SK-N-SH (cell line): Measurements from ENCODE around the gene MRPL24. TPM values are rescaled to one million over a fixed set of nuclear protein-coding genes. Genes with fewer than 3 reads are reported as not detected.

Experiments
- CTCF ChIA-PET: fragments of 300-600, 350-600 bp; formaldehyde crosslinking; extraction: SDS; loops from one replicate; lab custom pipeline; 2021; lab: Yijun Ruan, JAX
- POLR2A ChIA-PET: fragments of 350-600 bp; sonication (Branson Sonifier 250); formaldehyde crosslinking; extraction: SDS; loops from one replicate; lab custom pipeline; 2020; ENCODE audit warnings: antibody characterized with exemption, inconsistent platforms; lab: Yijun Ruan, JAX
- DNase-seq: peaks from one replicate; pipeline ENCODE4 v3.0.0; 2012
- H2AFZ ChIP-seq: fragments of 200-600 bp; sonication (generic); 2 replicates; pipeline ENCODE4 v1.8.1; 2016; ENCODE audit warnings: antibody characterized with exemption, mild to moderate bottlenecking, low read depth
- H3F3A ChIP-seq: fragments of 200-600 bp; sonication (generic); replicated peaks from 2 replicates; pipeline ENCODE3; 2016; ENCODE audit warnings: antibody characterized with exemption, mild to moderate bottlenecking; ENCODE audit not compliant: insufficient read depth
- H3K27ac ChIP-seq, 2 experiments: fragments of 200-500 bp in 1 of 2; fragments of 200-600 bp in 1 of 2; sonication (Bioruptor generic) in 1 of 2; sonication (generic), shearing (Covaris generic) in 1 of 2; 2 replicates each; pipeline versions ENCODE4 v1.5.1 to v1.6.1; 2014 to 2016; ENCODE audit warnings: low read depth in 2 of 2, inconsistent platforms in 1 of 2, low read length in 1 of 2, mild to moderate bottlenecking in 1 of 2, mixed read lengths in 1 of 2
- H3K27me3 ChIP-seq: fragments of 200-600 bp; sonication (generic), shearing (Covaris generic); 2 replicates; pipeline ENCODE4 v1.6.1; 2016; ENCODE audit warnings: mixed run types; ENCODE audit not compliant: insufficient read depth
- H3K36me3 ChIP-seq, 2 experiments: fragments of 200-500 bp in 1 of 2; fragments of 200-600 bp in 1 of 2; sonication (Bioruptor generic) in 1 of 2; sonication (generic) in 1 of 2; replicated peaks in 1 of 2; 2 replicates each; pipeline versions ENCODE3 to v1.5.1; 2014 to 2016; ENCODE audit warnings: low read length in 1 of 2, mild to moderate bottlenecking in 1 of 2; ENCODE audit not compliant: insufficient read depth in 2 of 2, control insufficient read depth in 1 of 2
- H3K4me1 ChIP-seq, 2 experiments: fragments of 200-500 bp in 1 of 2; fragments of 200-600 bp in 1 of 2; sonication (Bioruptor generic) in 1 of 2; sonication (generic), shearing (Covaris generic) in 1 of 2; 2 replicates each; pipeline versions ENCODE4 v1.5.1 to v1.6.1; 2014 to 2016; ENCODE audit warnings: low read depth in 1 of 2, low read length in 1 of 2, mixed run types in 1 of 2; ENCODE audit not compliant: insufficient read depth in 2 of 2, control insufficient read depth in 1 of 2
- H3K4me2 ChIP-seq: fragments of 200-600 bp; sonication (generic), shearing (Covaris generic); 2 replicates; pipeline ENCODE4 v1.6.1; 2017; ENCODE audit warnings: mixed run types
- H3K4me3 ChIP-seq, 2 experiments: fragments of 200-500 bp in 1 of 2; fragments of 200-600 bp in 1 of 2; sonication (Bioruptor generic) in 1 of 2; sonication (generic), shearing (Covaris generic) in 1 of 2; 2 replicates each; pipeline versions ENCODE4 v1.5.1 to v1.8.1; 2014 to 2016; ENCODE audit warnings: low read depth in 2 of 2, inconsistent platforms in 1 of 2, low read length in 1 of 2, mild to moderate bottlenecking in 1 of 2, mixed read lengths in 1 of 2, moderate library complexity in 1 of 2
- H3K79me2 ChIP-seq: fragments of 200-600 bp; sonication (generic); 2 replicates; pipeline ENCODE4 v1.8.1; 2017; ENCODE audit warnings: mild to moderate bottlenecking; ENCODE audit not compliant: insufficient read depth
- H3K9ac ChIP-seq: fragments of 200-600 bp; sonication (generic); 2 replicates; pipeline ENCODE4 v1.6.1; 2017; ENCODE audit warnings: mixed run types
- H3K9me2 ChIP-seq: fragments of 200-600 bp; sonication (generic); 2 replicates; pipeline ENCODE4 v1.6.1; 2017; ENCODE audit warnings: mixed run types
- H3K9me3 ChIP-seq: fragments of 200-600 bp; sonication (generic); 2 replicates; pipeline ENCODE4 v1.6.1; 2017; ENCODE audit warnings: mixed run types, mild to moderate bottlenecking, moderate library complexity
- H4K20me1 ChIP-seq: fragments of 200-600 bp; sonication (generic); 2 replicates; pipeline ENCODE4 v1.6.1; 2017; ENCODE audit warnings: mild to moderate bottlenecking, mixed run types; ENCODE audit not compliant: insufficient read depth
- CHD2 ChIP-seq: fragments of 150-350 bp; IDR thresholded peaks from 2 replicates; pipeline ENCODE4 v1.6.1; 2018; ENCODE audit warnings: low read length; ENCODE audit not compliant: partially characterized antibody
- EP300 ChIP-seq, 2 experiments: IDR thresholded peaks; 2 replicates each; pipeline versions ENCODE4 v1.4.0 to v1.6.1; 2012; ENCODE audit warnings: borderline replicate concordance in 1 of 2, low read depth in 1 of 2, low read length in 1 of 2
- FOXJ3 ChIP-seq: sonication (generic); formaldehyde crosslinking; IDR thresholded peaks from 2 replicates; pipeline ENCODE4 v1.5.1; 2020; ENCODE audit warnings: mild to moderate bottlenecking, missing genetic modification reagents
- GABPA ChIP-seq: IDR thresholded peaks from 2 replicates; pipeline ENCODE4 v1.4.0; 2012; ENCODE audit warnings: low read depth, mild to moderate bottlenecking
- GATA2 ChIP-seq: sonication (generic); formaldehyde crosslinking; IDR thresholded peaks from 2 replicates; pipeline ENCODE4 v1.5.0; 2020; ENCODE audit warnings: mild to moderate bottlenecking, missing genetic modification reagents
- JUND ChIP-seq: IDR thresholded peaks from 2 replicates; pipeline ENCODE4 v1.4.0; 2012
- MAX ChIP-seq: IDR thresholded peaks from 2 replicates; pipeline ENCODE4 v1.4.0; 2012; ENCODE audit warnings: low read depth
- MXI1 ChIP-seq: IDR thresholded peaks from 2 replicates; pipeline ENCODE4 v1.6.1; 2012; ENCODE audit warnings: mild to moderate bottlenecking, low read depth, low read length, improper control_type of control experiment
- NFIC ChIP-seq: IDR thresholded peaks from 2 replicates; pipeline ENCODE4 v1.4.0; 2012; ENCODE audit warnings: borderline replicate concordance
- NRF1 ChIP-seq: IDR thresholded peaks from 2 replicates; pipeline ENCODE4 v1.6.1; 2012; ENCODE audit warnings: low read depth, mild to moderate bottlenecking, low read length
- PBX3 ChIP-seq: IDR thresholded peaks from 2 replicates; pipeline ENCODE4; 2012
- RCOR1 ChIP-seq: fragments of 150-350 bp; IDR thresholded peaks from 2 replicates; pipeline ENCODE4 v1.6.1; 2017; ENCODE audit warnings: antibody characterized with exemption, low read length
- SIN3A ChIP-seq: IDR thresholded peaks from 2 replicates; pipeline ENCODE4 v1.6.1; 2012; ENCODE audit warnings: low read depth, mild to moderate bottlenecking, low read length, moderate library complexity, borderline replicate concordance
- SMC3 ChIP-seq: IDR thresholded peaks from 2 replicates; pipeline ENCODE4 v1.6.1; 2012; ENCODE audit warnings: low read depth, low read length, improper control_type of control experiment
- TAF1 ChIP-seq: IDR thresholded peaks from 2 replicates; pipeline ENCODE4 v1.6.1; 2012; ENCODE audit warnings: low read depth, mild to moderate bottlenecking, low read length, moderate library complexity, borderline replicate concordance
- TCF12 ChIP-seq: IDR thresholded peaks from 2 replicates; pipeline ENCODE4 v1.4.0; 2012
- WGBS: methylation state at CpG from one replicate; pipeline ENCODE4 v1.1.6; 2017; ENCODE audit warnings: low lambda C conversion rate; 5-methylcytosine and 5-hydroxymethylcytosine counted together
- polyA plus RNA-seq, 3 experiments: library from polyadenylated mRNA; depleted of rRNA; stranded (reverse); fragments of >200 nt; gene quantifications; 2 replicates each; pipeline ENCODE4 v1.2.3, GENCODE V29; 2012

Gene MRPL24
- polyA plus RNA-seq, 1 of the 3 experiments (the other 2 are of a cell fraction) = 149 TPM

GRCh38 chr1:156711011-156711817, 29.7 kb downstream of the MRPL24 start (continued):
- peak; percentile 79 for TF ChIP-seq PBX3
- peak; percentile 43; the same call in 1 of the 2 replicates for TF ChIP-seq GATA2 (CRISPR knock-in tag)
- peak; percentile 17; the same call in 1 of the 2 replicates for TF ChIP-seq JUND
- no peak for TF ChIP-seq GABPA
- peak; percentile 89 for TF ChIP-seq CHD2
- TF ChIP-seq EP300 (IDR thresholded peaks at IDR 0.05; ENCODE audit: borderline replicate concordance in 1 of 2, low read depth in 1 of 2, low read length in 1 of 2) = peak; percentile 72 to 97; a peak in 3 of 4 replicates

GRCh38 chr1:156709757-156710489, 31.0 kb downstream of the MRPL24 start:
- peaks cover 48% of the 10 kb centered on the region for H3F3A ChIP-seq
- peaks cover 60 to 78% of the 10 kb centered on the region in 2 experiments for H3K4me1 ChIP-seq
- H3K27me3 ChIP-seq = no peaks in the 10 kb centered on the region
- CTCF ChIA-PET = interaction anchor here (1.6 to 45.5 kb wide), 7 partner anchors 6 to 218 kb away, joined by 5 to 2702 read pairs (median 7); partner anchors contain the start of genes CRABP2, ISG20L2, METTL25B and NES
- TF ChIP-seq EP300 (IDR thresholded peaks at IDR 0.05; ENCODE audit: borderline replicate concordance in 1 of 2, low read depth in 1 of 2, low read length in 1 of 2) (peak in 1 of 2 experiments; percentile 94; a peak in 3 of 4 replicates), GATA2 (CRISPR knock-in tag) (peak; percentile 89), TCF12 (peak; percentile 91), JUND (no peak), FOXJ3 (CRISPR knock-in tag) (peak; percentile 70; the same call in 1 of the 2 replicates), CHD2 (peak; percentile 48), SIN3A (peak; percentile 55; the same call in 1 of the 2 replicates), PBX3 (peak; percentile 56), GABPA (no peak), MXI1 (peak; percentile 67; the same call in 1 of the 2 replicates), TAF1 (no peak), NFIC (peak; percentile 97), MAX (0 out of 2 replicates have a peak, but pooled peaks have one; percentile 48), RCOR1 (0 out of 2 replicates have a peak, but pooled peaks have one; percentile 62), NRF1 (no peak), SMC3 (peak; percentile 4; the same call in 1 of the 2 replicates)
- peak; percentile 71 for DNase-seq
- H3K36me3 ChIP-seq = no peaks in the 10 kb centered on the region
- H3K9me2 ChIP-seq = no peaks in the 10 kb centered on the region
- H3K4me2 ChIP-seq = peak overlapping the region; percentile 63; the same call in 1 of the 2 replicates
- peak overlapping the region; percentile 43 to 98; a peak in 3 of 4 replicates for H3K27ac ChIP-seq
- WGBS = 24% methylated on average over 9 of the region's 11 CpGs
- POLR2A ChIA-PET = interaction anchor here (1.2 to 2.6 kb wide), 7 partner anchors 12 to 35 kb away, joined by 3 to 12 read pairs (median 8); partner anchors contain the start of genes ISG20L2 and METTL25B
- no peaks in the 10 kb centered on the region for H3K9me3 ChIP-seq
- H4K20me1 ChIP-seq = no peaks in the 10 kb centered on the region
- H3K9ac ChIP-seq = no peak overlapping the region
- no peak overlapping the region for H3K4me3 ChIP-seq
- no peak overlapping the region for H2AFZ ChIP-seq
- no peaks in the 10 kb centered on the region for H3K79me2 ChIP-seq
